K562 (cell line): Measurements from ENCODE around the gene SGSM2. TPM values are rescaled to one million over a fixed set of nuclear protein-coding genes. Genes with fewer than 3 reads are reported as not detected.

Source experiments
- CBFB ChIP-seq: sonication (generic); formaldehyde crosslinking; IDR thresholded peaks from 2 replicates; pipeline ENCODE4 v1.4.0; 2020; ENCODE audit warnings: mild to moderate bottlenecking, missing genetic modification reagents
- CBX1 ChIP-seq: sonication (generic); IDR thresholded peaks from 2 replicates; pipeline ENCODE4 v1.6.1; 2016; ENCODE audit warnings: antibody characterized with exemption, low read depth, mild to moderate bottlenecking
- CEBPG ChIP-seq, 3 experiments: fragments of 200-800 bp in 1 of 3; sonication (Bioruptor generic) in 1 of 3; sonication (generic) in 1 of 3; formaldehyde crosslinking in 1 of 3; IDR thresholded peaks in 2 of 3; conservative IDR thresholded peaks in 1 of 3; 2 replicates each; pipeline versions ENCODE4 v1.6.1 to v1.8.0; 2016 to 2022; ENCODE audit warnings: missing compliant biosample characterization in 2 of 3, missing genetic modification characterization in 2 of 3, mild to moderate bottlenecking in 1 of 3, missing genetic modification reagents in 1 of 3
- CREM ChIP-seq: IDR thresholded peaks from 2 replicates; pipeline ENCODE4 v1.6.1; 2014; ENCODE audit warnings: antibody characterized with exemption, low read depth
- FIP1L1 ChIP-seq: fragments of 200-400 bp; formaldehyde crosslinking; IDR thresholded peaks from 2 replicates; pipeline ENCODE4 v1.6.1; 2018; ENCODE audit warnings: mild to moderate bottlenecking, low read depth, low read length; ENCODE audit not compliant: poor library complexity, severe bottlenecking
- GTF2E2 ChIP-seq: fragments of 200-800 bp; sonication (Bioruptor generic); IDR thresholded peaks from 2 replicates; pipeline ENCODE4 v1.6.1; 2016; ENCODE audit warnings: missing genetic modification characterization, missing compliant biosample characterization
- MAFF ChIP-seq: IDR thresholded peaks from 2 replicates; pipeline ENCODE4 v1.6.1; 2012; ENCODE audit warnings: low read length, improper control_type of control experiment
- MYC ChIP-seq, 2 experiments: fragments of 250-450 bp in 1 of 2; sonication (Bioruptor Pico) in 1 of 2; IDR thresholded peaks; 2 replicates each; pipeline versions ENCODE4 v1.5.1 to v1.6.1; 2012 to 2021; ENCODE audit warnings: low read depth in 2 of 2, borderline replicate concordance in 1 of 2, improper control_type of control experiment in 1 of 2, low read length in 1 of 2, mild to moderate bottlenecking in 1 of 2, moderate library complexity in 1 of 2
- NONO ChIP-seq, 2 experiments: fragments of 200-400 bp in 1 of 2; fragments of 450-650 bp in 1 of 2; formaldehyde crosslinking in 1 of 2; IDR thresholded peaks; 2 replicates each; pipeline ENCODE4 v1.6.1; 2017; ENCODE audit warnings: low read depth in 2 of 2, mild to moderate bottlenecking in 2 of 2, moderate library complexity in 2 of 2, low read length in 1 of 2
- RB1 ChIP-seq: fragments of 450-650 bp; IDR thresholded peaks from 2 replicates; pipeline ENCODE4 v1.6.1; 2017; ENCODE audit warnings: low read depth, mild to moderate bottlenecking
- SOX6 ChIP-seq: fragments of 450-650 bp; IDR thresholded peaks from 2 replicates; pipeline ENCODE4 v1.6.1; 2014; ENCODE audit warnings: mild to moderate bottlenecking
- SP1 ChIP-seq: sonication (generic); formaldehyde crosslinking; IDR thresholded peaks from 2 replicates; pipeline ENCODE4 v1.8.1; 2022; ENCODE audit warnings: mild to moderate bottlenecking, missing genetic modification reagents
- YY1 ChIP-seq, 3 experiments: IDR thresholded peaks; 2 replicates each; pipeline ENCODE4 v1.6.1; 2011; ENCODE audit warnings: low read length in 2 of 3, mild to moderate bottlenecking in 2 of 3, moderate library complexity in 2 of 3, borderline replicate concordance in 1 of 3, control low read depth in 1 of 3, low read depth in 1 of 3; ENCODE audit not compliant: insufficient read depth in 3 of 3, insufficient replicate concordance in 2 of 3, control insufficient read depth in 1 of 3, insufficient read length in 1 of 3; ENCODE audit errors: extremely low read depth in 1 of 3
- ZNF217 ChIP-seq: sonication (generic); formaldehyde crosslinking; IDR thresholded peaks from 2 replicates; pipeline ENCODE4 v1.8.0; 2022; ENCODE audit warnings: mild to moderate bottlenecking, missing genetic modification reagents
- polyA plus RNA-seq, 8 experiments: library from polyadenylated mRNA; depleted of rRNA in 4 of 8; stranded (reverse) in 5 of 8; unstranded in 3 of 8; fragments of >200 nt; fragmentation: Nextera tagmentation in 2 of 8; fragmentation: Illumina TruSeq in 1 of 8; extraction: Ambion mirVana in 2 of 8; extraction: Trizol in 1 of 8; gene quantifications; 2 replicates each; pipeline versions ENCODE4 v1.2.1 to v1.2.3, GENCODE V29; 2011 to 2014; ENCODE audit warnings: inconsistent platforms in 1 of 8, missing spikeins in 1 of 8
- total RNA-seq, 7 experiments: library from RNA; depleted of rRNA in 6 of 7; stranded (reverse); fragments of >200 nt in 6 of 7; fragmentation: Illumina TruSeq in 2 of 7; extraction: Trizol in 2 of 7; gene quantifications; 2 replicates each; pipeline versions ENCODE4 v1.2.1 to v1.2.3, GENCODE V29; 2011 to 2021; ENCODE audit warnings: low replicate concordance in 1 of 7
- TF ChIP-seq, protein P1 (sequence below): fragments of 450-650 bp; IDR thresholded peaks from 2 replicates; pipeline ENCODE4 v1.6.1; 2016; ENCODE audit warnings: mild to moderate bottlenecking, moderate library complexity

Gene SGSM2
- total and polyA plus RNA-seq, 9 of the 15 experiments (the other 6 are each of a cell fraction or from before 2014, with no cell fraction given), result 0.20 to 26.3 (median 14.8) TPM

DNA sequence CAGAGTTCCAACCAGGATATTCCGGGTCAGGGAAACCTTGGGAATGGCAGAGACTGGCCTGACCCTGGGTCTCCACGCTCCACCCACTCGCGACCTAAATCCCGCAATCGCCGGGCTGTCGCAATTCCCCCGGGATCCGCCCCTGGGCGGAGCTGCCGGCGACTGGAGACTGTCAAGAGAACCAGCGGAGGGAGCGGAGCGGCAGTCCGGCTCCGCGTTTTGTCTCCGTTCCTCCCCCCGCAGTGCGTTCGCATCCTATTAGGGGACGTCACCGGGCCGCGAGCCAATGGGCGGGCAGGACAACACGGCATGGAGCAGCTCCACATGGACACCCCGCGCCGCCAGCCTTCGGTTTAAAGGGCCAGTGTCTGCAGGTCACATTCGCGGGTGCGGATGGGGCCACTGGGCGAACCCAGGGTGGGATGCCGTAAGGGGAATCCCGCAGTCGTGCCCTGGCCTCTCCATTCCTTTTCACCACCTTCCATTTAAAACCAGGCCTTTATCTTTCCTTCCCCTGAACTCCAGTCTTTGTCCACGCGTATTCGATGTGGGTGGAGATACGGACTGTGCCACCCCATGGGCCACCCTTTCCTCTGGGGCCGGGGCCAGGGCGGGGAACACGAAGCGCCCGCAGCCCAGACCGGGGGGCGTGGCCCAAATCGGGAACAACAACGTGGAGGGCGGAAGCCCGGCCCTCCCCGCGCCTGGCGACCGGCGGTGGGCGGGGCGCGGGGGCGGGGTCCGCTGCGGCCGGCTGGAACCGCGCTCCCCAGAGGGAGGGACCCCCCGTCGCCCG, 64.3 kb downstream of the SGSM2 start (continued):
- TF ChIP-seq, protein P1, sequence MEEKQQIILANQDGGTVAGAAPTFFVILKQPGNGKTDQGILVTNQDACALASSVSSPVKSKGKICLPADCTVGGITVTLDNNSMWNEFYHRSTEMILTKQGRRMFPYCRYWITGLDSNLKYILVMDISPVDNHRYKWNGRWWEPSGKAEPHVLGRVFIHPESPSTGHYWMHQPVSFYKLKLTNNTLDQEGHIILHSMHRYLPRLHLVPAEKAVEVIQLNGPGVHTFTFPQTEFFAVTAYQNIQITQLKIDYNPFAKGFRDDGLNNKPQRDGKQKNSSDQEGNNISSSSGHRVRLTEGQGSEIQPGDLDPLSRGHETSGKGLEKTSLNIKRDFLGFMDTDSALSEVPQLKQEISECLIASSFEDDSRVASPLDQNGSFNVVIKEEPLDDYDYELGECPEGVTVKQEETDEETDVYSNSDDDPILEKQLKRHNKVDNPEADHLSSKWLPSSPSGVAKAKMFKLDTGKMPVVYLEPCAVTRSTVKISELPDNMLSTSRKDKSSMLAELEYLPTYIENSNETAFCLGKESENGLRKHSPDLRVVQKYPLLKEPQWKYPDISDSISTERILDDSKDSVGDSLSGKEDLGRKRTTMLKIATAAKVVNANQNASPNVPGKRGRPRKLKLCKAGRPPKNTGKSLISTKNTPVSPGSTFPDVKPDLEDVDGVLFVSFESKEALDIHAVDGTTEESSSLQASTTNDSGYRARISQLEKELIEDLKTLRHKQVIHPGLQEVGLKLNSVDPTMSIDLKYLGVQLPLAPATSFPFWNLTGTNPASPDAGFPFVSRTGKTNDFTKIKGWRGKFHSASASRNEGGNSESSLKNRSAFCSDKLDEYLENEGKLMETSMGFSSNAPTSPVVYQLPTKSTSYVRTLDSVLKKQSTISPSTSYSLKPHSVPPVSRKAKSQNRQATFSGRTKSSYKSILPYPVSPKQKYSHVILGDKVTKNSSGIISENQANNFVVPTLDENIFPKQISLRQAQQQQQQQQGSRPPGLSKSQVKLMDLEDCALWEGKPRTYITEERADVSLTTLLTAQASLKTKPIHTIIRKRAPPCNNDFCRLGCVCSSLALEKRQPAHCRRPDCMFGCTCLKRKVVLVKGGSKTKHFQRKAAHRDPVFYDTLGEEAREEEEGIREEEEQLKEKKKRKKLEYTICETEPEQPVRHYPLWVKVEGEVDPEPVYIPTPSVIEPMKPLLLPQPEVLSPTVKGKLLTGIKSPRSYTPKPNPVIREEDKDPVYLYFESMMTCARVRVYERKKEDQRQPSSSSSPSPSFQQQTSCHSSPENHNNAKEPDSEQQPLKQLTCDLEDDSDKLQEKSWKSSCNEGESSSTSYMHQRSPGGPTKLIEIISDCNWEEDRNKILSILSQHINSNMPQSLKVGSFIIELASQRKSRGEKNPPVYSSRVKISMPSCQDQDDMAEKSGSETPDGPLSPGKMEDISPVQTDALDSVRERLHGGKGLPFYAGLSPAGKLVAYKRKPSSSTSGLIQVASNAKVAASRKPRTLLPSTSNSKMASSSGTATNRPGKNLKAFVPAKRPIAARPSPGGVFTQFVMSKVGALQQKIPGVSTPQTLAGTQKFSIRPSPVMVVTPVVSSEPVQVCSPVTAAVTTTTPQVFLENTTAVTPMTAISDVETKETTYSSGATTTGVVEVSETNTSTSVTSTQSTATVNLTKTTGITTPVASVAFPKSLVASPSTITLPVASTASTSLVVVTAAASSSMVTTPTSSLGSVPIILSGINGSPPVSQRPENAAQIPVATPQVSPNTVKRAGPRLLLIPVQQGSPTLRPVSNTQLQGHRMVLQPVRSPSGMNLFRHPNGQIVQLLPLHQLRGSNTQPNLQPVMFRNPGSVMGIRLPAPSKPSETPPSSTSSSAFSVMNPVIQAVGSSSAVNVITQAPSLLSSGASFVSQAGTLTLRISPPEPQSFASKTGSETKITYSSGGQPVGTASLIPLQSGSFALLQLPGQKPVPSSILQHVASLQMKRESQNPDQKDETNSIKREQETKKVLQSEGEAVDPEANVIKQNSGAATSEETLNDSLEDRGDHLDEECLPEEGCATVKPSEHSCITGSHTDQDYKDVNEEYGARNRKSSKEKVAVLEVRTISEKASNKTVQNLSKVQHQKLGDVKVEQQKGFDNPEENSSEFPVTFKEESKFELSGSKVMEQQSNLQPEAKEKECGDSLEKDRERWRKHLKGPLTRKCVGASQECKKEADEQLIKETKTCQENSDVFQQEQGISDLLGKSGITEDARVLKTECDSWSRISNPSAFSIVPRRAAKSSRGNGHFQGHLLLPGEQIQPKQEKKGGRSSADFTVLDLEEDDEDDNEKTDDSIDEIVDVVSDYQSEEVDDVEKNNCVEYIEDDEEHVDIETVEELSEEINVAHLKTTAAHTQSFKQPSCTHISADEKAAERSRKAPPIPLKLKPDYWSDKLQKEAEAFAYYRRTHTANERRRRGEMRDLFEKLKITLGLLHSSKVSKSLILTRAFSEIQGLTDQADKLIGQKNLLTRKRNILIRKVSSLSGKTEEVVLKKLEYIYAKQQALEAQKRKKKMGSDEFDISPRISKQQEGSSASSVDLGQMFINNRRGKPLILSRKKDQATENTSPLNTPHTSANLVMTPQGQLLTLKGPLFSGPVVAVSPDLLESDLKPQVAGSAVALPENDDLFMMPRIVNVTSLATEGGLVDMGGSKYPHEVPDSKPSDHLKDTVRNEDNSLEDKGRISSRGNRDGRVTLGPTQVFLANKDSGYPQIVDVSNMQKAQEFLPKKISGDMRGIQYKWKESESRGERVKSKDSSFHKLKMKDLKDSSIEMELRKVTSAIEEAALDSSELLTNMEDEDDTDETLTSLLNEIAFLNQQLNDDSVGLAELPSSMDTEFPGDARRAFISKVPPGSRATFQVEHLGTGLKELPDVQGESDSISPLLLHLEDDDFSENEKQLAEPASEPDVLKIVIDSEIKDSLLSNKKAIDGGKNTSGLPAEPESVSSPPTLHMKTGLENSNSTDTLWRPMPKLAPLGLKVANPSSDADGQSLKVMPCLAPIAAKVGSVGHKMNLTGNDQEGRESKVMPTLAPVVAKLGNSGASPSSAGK, result no peak
- TF ChIP-seq CREM (peak; percentile 91), ZNF217 (CRISPR knock-in tag) (no peak), MAFF (no peak), CEBPG (CRISPR knock-in tag; IDR thresholded peaks at IDR 0.05) (peak; percentile 82), CEBPG (tag; conservative IDR thresholded peaks at IDR 0.05 in 1 of 2, IDR thresholded peaks at IDR 0.05 in 1 of 2) (peak; percentile 79 to 89), MYC (IDR thresholded peaks at IDR 0.05; ENCODE audit: low read depth, low read length) (peak; percentile 79), MYC (CRISPR knock-in tag; IDR thresholded peaks at IDR 0.05; ENCODE audit: borderline replicate concordance, low read depth) (no peak), SOX6 (no peak), CBFB (CRISPR knock-in tag) (no peak; the same call in 1 of the 2 replicates), YY1 (IDR thresholded peaks at IDR 0.05; ENCODE audit: borderline replicate concordance in 1 of 3, control insufficient read depth in 1 of 3, extremely low read depth in 1 of 3, insufficient read depth in 3 of 3, insufficient read length in 1 of 3, insufficient replicate concordance in 2 of 3, low read depth in 1 of 3, low read length in 2 of 3) (peak in 1 of 3 experiments; percentile 46), CBX1 (no peak), GTF2E2 (tag) (no peak), RB1 (peak; percentile 6; the same call in 1 of the 2 replicates), FIP1L1 (peak; percentile 25), NONO (IDR thresholded peaks at IDR 0.05; ENCODE audit: low read depth in 2 of 2, low read length in 1 of 2) (no peak), SP1 (CRISPR knock-in tag) (peak; percentile 88)
